Esophagus (tissue), 2 donors: ENCODE data around the gene TMEM19. TPM values are rescaled to one million over a fixed set of nuclear protein-coding genes. Genes with fewer than 3 reads are reported as not detected.

Experiments used
- H3K27ac ChIP-seq, 2 donors: one replicate each; pipeline ENCODE4 v1.5.1; 2013; ENCODE audit warnings: low read depth in 2 of 2, mild to moderate bottlenecking in 2 of 2, inconsistent platforms in 1 of 2, low read length in 1 of 2, moderate library complexity in 1 of 2
- H3K27me3 ChIP-seq, 2 donors: one replicate each; pipeline ENCODE4 v1.6.1; 2013; ENCODE audit warnings: low read length in 2 of 2, control low read depth in 1 of 2, mild to moderate bottlenecking in 1 of 2; ENCODE audit not compliant: insufficient read depth in 2 of 2, control insufficient read depth in 1 of 2
- H3K36me3 ChIP-seq, 2 donors: one replicate each; pipeline ENCODE4 v1.6.1; 2013; ENCODE audit warnings: low read length in 1 of 2; ENCODE audit not compliant: control insufficient read depth in 2 of 2, insufficient read depth in 2 of 2
- H3K4me1 ChIP-seq, 2 donors: one replicate each; pipeline ENCODE4 v1.6.1; 2013; ENCODE audit warnings: low read length in 1 of 2; ENCODE audit not compliant: control insufficient read depth in 2 of 2, insufficient read depth in 2 of 2
- H3K4me3 ChIP-seq, 2 donors: one replicate each; pipeline ENCODE4 v1.5.1; 2013; ENCODE audit warnings: low read length in 2 of 2, mild to moderate bottlenecking in 2 of 2, low read depth in 1 of 2, moderate library complexity in 1 of 2
- H3K9me3 ChIP-seq, 2 donors: one replicate each; pipeline ENCODE4 v1.6.1; 2013; ENCODE audit warnings: mild to moderate bottlenecking in 2 of 2, low read depth in 1 of 2, low read length in 1 of 2, moderate library complexity in 1 of 2; ENCODE audit not compliant: control insufficient read depth in 2 of 2, insufficient read depth in 1 of 2
- WGBS, 2 donors: extraction: QIAGEN DNeasy Blood & Tissue Kit; methylation state at CpG; one replicate each; pipeline ENCODE4 v1.1.7; 2013; 5-methylcytosine and 5-hydroxymethylcytosine counted together
- polyA plus RNA-seq, 2 donors: library from polyadenylated mRNA; stranded (reverse); fragments of 200-250 nt; gene quantifications; one replicate each; pipeline ENCODE4 v1.2.3, GENCODE V29; 2013
- donor health status: healthy with polysubstance abuse.
- donor health status: Bipolar disorder and iron deficiency.

The TMEM19 gene
- polyA plus RNA-seq, 2 donors: 15.5 to 32.1 TPM

- H3K4me1 ChIP-seq: no peaks in the 10 kb centered on the region
- peak within 1 kb of the TSS; percentile 78 to 97 for H3K4me3 ChIP-seq
- no peaks in the 10 kb centered on the region for H3K9me3 ChIP-seq
- no peaks in the 10 kb centered on the region for H3K36me3 ChIP-seq
- no peaks in the 10 kb centered on the region for H3K27me3 ChIP-seq
- 1% methylated on average over 57 of the region's 57 CpGs for WGBS, 2 donors
- H3K27ac ChIP-seq: peak within 1 kb of the TSS; percentile 98 to 99
Observed at GRCh38 chr12:71663561-71664410, 22.1 kb upstream of the TMEM19 start, which contains the start of the genes THAP2 and ZFC3H1. TSS of gene THAP2 (plus strand) at chr12:71664301. CDS start at chr12:71664510, 209 bp downstream. TSS of gene ZFC3H1 (minus strand) at chr12:71663848. CDS start at chr12:71663610, 238 bp downstream.

- Histone ChIP-seq H3K27ac (peak overlapping the region; percentile 98 to 99), H3K4me1 (no peaks in the 10 kb centered on the region), H3K9me3 (no peaks in the 10 kb centered on the region), H3K36me3 (no peaks in the 10 kb centered on the region), H3K27me3 (no peaks in the 10 kb centered on the region), H3K4me3 (peak overlapping the region; percentile 78 to 97)
- WGBS, 2 donors: 0% methylated on average over 20 of the region's 20 CpGs
Observed at GRCh38 chr12:71664411-71665089, 21.3 kb upstream of the TMEM19 start.

DNA sequence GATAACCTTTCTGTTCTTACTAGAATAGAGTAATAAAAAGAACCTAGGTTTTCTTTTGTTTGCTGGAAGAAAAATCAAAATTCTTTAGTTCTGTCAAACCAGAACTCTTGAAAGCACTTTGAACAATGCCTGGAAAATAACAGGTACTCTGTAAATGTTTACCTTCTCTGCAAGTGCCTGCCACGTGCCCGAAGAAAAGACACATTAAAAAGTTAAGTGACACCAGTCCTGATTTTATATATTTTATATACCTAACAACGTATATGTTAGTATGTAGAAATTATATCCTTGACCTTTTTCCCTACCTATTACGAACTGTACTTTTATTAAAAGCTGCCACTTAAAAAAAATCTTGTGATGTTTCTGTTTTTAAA is 20.8 kb upstream of the TMEM19 start:
- Histone ChIP-seq H3K9me3 (no peaks in the 10 kb centered on the region), H3K36me3 (no peaks in the 10 kb centered on the region), H3K27ac (no peak overlapping the region), H3K4me3 (peak overlapping the region in 1 of 2 donors; percentile 78), H3K27me3 (no peaks in the 10 kb centered on the region), H3K4me1 (no peaks in the 10 kb centered on the region)
- WGBS, 2 donors: 7 to 11% methylated on average over 4 of the region's 4 CpGs

GRCh38 chr12:71666259-71666658 is 19.6 kb upstream of the TMEM19 start:
- WGBS, 2 donors: 97 to 98% methylated on average over 5 of the region's 5 CpGs
- no peak overlapping the region for H3K27ac ChIP-seq
- H3K36me3 ChIP-seq: no peaks in the 10 kb centered on the region
- H3K9me3 ChIP-seq: no peaks in the 10 kb centered on the region
- no peaks in the 10 kb centered on the region for H3K4me1 ChIP-seq
- H3K4me3 ChIP-seq: no peak overlapping the region
- H3K27me3 ChIP-seq: no peaks in the 10 kb centered on the region

GRCh38 chr12:71671311-71671710 is 14.6 kb upstream of the TMEM19 start:
- H3K36me3 ChIP-seq: no peaks in the 10 kb centered on the region
- no peaks in the 10 kb centered on the region for H3K9me3 ChIP-seq
- H3K27me3 ChIP-seq: no peaks in the 10 kb centered on the region
- H3K27ac ChIP-seq: no peak overlapping the region
- H3K4me3 ChIP-seq: no peak overlapping the region
- H3K4me1 ChIP-seq: no peaks in the 10 kb centered on the region

DNA sequence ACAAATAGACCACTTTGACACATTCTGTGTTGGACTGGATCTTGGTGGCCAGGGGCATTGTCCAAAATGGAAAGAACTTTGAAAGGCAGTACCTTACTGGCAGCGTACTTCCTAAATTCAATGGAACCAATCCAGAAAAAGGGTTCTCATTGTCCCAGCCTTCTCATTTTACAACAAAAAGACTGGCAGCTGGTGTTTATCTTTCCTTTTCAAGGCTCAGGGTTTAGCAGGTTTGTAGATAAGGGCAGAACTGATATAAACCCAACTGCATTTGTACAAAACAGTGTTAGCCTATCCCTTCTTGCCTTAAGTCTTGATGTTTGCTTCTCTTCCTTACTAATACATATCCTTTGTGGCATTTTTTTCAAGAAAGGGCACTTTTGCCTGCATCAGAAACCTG is 14.1 kb upstream of the TMEM19 start:
- 65 to 81% methylated on average over 1 of the region's 1 CpG for WGBS, 2 donors
- Histone ChIP-seq H3K27ac (no peak overlapping the region), H3K4me3 (no peak overlapping the region), H3K4me1 (no peaks in the 10 kb centered on the region), H3K9me3 (no peaks in the 10 kb centered on the region), H3K36me3 (no peaks in the 10 kb centered on the region), H3K27me3 (no peaks in the 10 kb centered on the region)

GRCh38 chr12:71682466-71682865 is 3.4 kb upstream of the TMEM19 start:
- H3K4me3 ChIP-seq: no peak overlapping the region
- H3K4me1 ChIP-seq: no peaks in the 10 kb centered on the region
- no peaks in the 10 kb centered on the region for H3K27me3 ChIP-seq
- no peaks in the 10 kb centered on the region for H3K9me3 ChIP-seq
- no peaks in the 10 kb centered on the region for H3K36me3 ChIP-seq
- no peak overlapping the region for H3K27ac ChIP-seq
- WGBS, 2 donors: 87 to 100% methylated on average over 1 of the region's 1 CpG

DNA sequence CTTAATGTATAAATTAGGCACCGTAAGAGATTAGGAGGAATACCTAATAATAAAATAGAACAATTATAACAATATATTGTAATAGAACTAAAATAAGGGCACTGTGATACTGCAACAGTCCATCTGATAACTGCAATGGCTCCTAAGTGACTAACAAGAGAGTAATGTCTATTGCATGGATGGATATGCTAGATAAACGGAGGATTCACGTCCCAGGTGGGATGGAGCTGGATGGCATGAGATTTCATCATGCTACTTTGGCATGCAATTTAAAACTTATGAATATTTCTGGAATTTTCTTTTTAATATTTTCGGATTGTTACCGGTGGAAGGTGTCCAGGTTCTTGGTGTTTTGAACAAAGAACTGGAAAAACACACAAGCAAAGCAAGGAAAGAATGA is 2.2 kb upstream of the TMEM19 start:
- no peaks in the 10 kb centered on the region for H3K4me1 ChIP-seq
- no peak overlapping the region for H3K27ac ChIP-seq
- H3K36me3 ChIP-seq: no peaks in the 10 kb centered on the region
- H3K4me3 ChIP-seq: no peak overlapping the region
- WGBS, 2 donors: 87 to 91% methylated on average over 5 of the region's 5 CpGs
- no peaks in the 10 kb centered on the region for H3K27me3 ChIP-seq
- no peaks in the 10 kb centered on the region for H3K9me3 ChIP-seq

DNA sequence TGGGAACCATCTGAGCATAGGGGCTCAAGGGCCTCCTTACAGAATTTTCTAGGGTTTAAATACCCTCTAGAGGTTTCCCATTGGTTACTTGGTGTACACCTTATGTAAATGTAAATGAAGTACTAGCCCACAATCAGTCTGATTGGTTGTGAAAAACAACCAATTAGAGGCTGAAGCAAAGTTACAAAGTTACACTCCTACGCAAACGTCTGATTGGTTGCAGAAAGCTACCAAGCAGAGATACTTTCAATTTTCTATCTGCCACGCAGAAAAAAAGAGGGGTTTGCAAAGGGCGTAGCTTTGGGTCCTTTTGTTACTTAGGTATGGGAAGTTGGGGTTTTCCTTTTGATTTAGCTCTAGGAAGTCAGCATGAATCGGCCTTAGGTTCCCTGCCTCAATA is 1.8 kb upstream of the TMEM19 start:
- no peaks in the 10 kb centered on the region for H3K27me3 ChIP-seq
- no peaks in the 10 kb centered on the region for H3K9me3 ChIP-seq
- no peaks in the 10 kb centered on the region for H3K4me1 ChIP-seq
- no peak overlapping the region for H3K27ac ChIP-seq
- H3K36me3 ChIP-seq: no peaks in the 10 kb centered on the region
- 73 to 76% methylated on average over 5 of the region's 5 CpGs for WGBS, 2 donors
- no peak overlapping the region for H3K4me3 ChIP-seq
